Measurements from ENCODE around the gene DHDDS. TPM values are rescaled to one million over a fixed set of nuclear protein-coding genes. Genes with fewer than 3 reads are reported as not detected.

DHDDS gene
- total and polyA plus RNA-seq, 2 of the 13 experiments (the other 11 are each of a cell fraction or from before 2014, with no cell fraction given) = 18.9 to 28.3 TPM

- TF ChIP-seq ZIK1 (CRISPR knock-in tag; IDR thresholded peaks at IDR 0.05; ENCODE audit: borderline replicate concordance, low read depth) (peak; percentile 100), SNAPC2 (CRISPR knock-in tag; IDR thresholded peaks at IDR 0.05) (peak; percentile 99), DPF2 (CRISPR knock-in tag; IDR thresholded peaks at IDR 0.05; ENCODE audit: borderline replicate concordance, low read depth) (no peak), ZUFSP (CRISPR knock-in tag; IDR thresholded peaks at IDR 0.05; ENCODE audit: borderline replicate concordance) (peak; percentile 98), NFE2L2 (IDR thresholded peaks at IDR 0.05; ENCODE audit: low read length) (no peak), ZNF577 (CRISPR knock-in tag; IDR thresholded peaks at IDR 0.05; ENCODE audit: borderline replicate concordance, low read depth) (peak; percentile 99), AHR (CRISPR knock-in tag; IDR thresholded peaks at IDR 0.05) (peak; percentile 100), ZNF12 (CRISPR knock-in tag; IDR thresholded peaks at IDR 0.05) (peak; percentile 99), ZFYVE20 (CRISPR knock-in tag; IDR thresholded peaks at IDR 0.05; ENCODE audit: borderline replicate concordance, low read depth) (peak; percentile 100), ZNF451 (CRISPR knock-in tag; IDR thresholded peaks at IDR 0.05) (peak; percentile 100), ZNF292 (CRISPR knock-in tag; IDR thresholded peaks at IDR 0.05; ENCODE audit: borderline replicate concordance, low read depth) (peak; percentile 95), SIX4 (CRISPR knock-in tag; IDR thresholded peaks at IDR 0.05) (peak; percentile 99), MAZ (IDR thresholded peaks at IDR 0.05; ENCODE audit: borderline replicate concordance, low read depth, low read length) (no peak), MAZ (CRISPR knock-in tag; IDR thresholded peaks at IDR 0.05; ENCODE audit: low read depth) (peak; percentile 100), CHD2 (IDR thresholded peaks at IDR 0.05; ENCODE audit: low read depth, low read length) (no peak), MED1 (CRISPR knock-in tag; IDR thresholded peaks at IDR 0.05) (peak; percentile 96), SALL1 (CRISPR knock-in tag; IDR thresholded peaks at IDR 0.05) (peak; percentile 100), ZNF296 (CRISPR knock-in tag; conservative IDR thresholded peaks at IDR 0.05) (peak; percentile 100), ZNF280B (CRISPR knock-in tag; IDR thresholded peaks at IDR 0.05; ENCODE audit: borderline replicate concordance) (peak; percentile 100), ZNF30 (CRISPR knock-in tag; IDR thresholded peaks at IDR 0.05) (peak; percentile 100), KAT8 (CRISPR knock-in tag; IDR thresholded peaks at IDR 0.05) (peak; percentile 97), NFYB (CRISPR knock-in tag; IDR thresholded peaks at IDR 0.05) (peak; percentile 80), TERF1 (CRISPR knock-in tag; IDR thresholded peaks at IDR 0.05) (peak; percentile 100), BHLHE40 (IDR thresholded peaks at IDR 0.05; ENCODE audit: low read length) (no peak), ZNF724P (CRISPR knock-in tag; IDR thresholded peaks at IDR 0.05; ENCODE audit: borderline replicate concordance) (peak; percentile 100)
- TF ChIP-seq, protein P1, sequence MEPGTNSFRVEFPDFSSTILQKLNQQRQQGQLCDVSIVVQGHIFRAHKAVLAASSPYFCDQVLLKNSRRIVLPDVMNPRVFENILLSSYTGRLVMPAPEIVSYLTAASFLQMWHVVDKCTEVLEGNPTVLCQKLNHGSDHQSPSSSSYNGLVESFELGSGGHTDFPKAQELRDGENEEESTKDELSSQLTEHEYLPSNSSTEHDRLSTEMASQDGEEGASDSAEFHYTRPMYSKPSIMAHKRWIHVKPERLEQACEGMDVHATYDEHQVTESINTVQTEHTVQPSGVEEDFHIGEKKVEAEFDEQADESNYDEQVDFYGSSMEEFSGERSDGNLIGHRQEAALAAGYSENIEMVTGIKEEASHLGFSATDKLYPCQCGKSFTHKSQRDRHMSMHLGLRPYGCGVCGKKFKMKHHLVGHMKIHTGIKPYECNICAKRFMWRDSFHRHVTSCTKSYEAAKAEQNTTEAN (CRISPR knock-in tag; conservative IDR thresholded peaks at IDR 0.05) = peak; percentile 100
- TF ChIP-seq, protein P2, sequence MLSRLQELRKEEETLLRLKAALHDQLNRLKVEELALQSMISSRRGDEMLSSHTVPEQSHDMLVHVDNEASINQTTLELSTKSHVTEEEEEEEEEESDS (CRISPR knock-in tag; IDR thresholded peaks at IDR 0.05; ENCODE audit: borderline replicate concordance) = peak; percentile 99
Observed at GRCh38 chr1:26408604-26409003, 23.5 kb upstream of the DHDDS start (continued).
